ENCODE results near the gene MYG1. TPM values are rescaled to one million over a fixed set of nuclear protein-coding genes. Genes with fewer than 3 reads are reported as not detected.

Gene MYG1
- total and polyA plus RNA-seq, 9 donors = 29.9 to 80.3 (median 57.8) TPM

- no peaks in the 10 kb centered on the region for H3K27me3 ChIP-seq
- no peaks in the 10 kb centered on the region for H3K36me3 ChIP-seq
- TF ChIP-seq POLR2A (IDR thresholded peaks at IDR 0.05) (no peak), EP300 (IDR thresholded peaks at IDR 0.05) (no peak)
- TF ChIP-seq, protein P1, sequence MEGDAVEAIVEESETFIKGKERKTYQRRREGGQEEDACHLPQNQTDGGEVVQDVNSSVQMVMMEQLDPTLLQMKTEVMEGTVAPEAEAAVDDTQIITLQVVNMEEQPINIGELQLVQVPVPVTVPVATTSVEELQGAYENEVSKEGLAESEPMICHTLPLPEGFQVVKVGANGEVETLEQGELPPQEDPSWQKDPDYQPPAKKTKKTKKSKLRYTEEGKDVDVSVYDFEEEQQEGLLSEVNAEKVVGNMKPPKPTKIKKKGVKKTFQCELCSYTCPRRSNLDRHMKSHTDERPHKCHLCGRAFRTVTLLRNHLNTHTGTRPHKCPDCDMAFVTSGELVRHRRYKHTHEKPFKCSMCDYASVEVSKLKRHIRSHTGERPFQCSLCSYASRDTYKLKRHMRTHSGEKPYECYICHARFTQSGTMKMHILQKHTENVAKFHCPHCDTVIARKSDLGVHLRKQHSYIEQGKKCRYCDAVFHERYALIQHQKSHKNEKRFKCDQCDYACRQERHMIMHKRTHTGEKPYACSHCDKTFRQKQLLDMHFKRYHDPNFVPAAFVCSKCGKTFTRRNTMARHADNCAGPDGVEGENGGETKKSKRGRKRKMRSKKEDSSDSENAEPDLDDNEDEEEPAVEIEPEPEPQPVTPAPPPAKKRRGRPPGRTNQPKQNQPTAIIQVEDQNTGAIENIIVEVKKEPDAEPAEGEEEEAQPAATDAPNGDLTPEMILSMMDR (IDR thresholded peaks at IDR 0.05) = no peak
- intact Hi-C loops (cut with DNase I) = no loop called here
- no peaks in the 10 kb centered on the region for H3K4me1 ChIP-seq (ENCODE audit: insufficient read depth)
- H3K4me3 ChIP-seq = no peak overlapping the region
- no peak for DNase-seq
- 74 to 84% (median 76%) methylated on average over 6 of the region's 6 CpGs for WGBS, 3 donors
- H3K9me3 ChIP-seq = no peaks in the 10 kb centered on the region
- H3K27ac ChIP-seq = no peak overlapping the region
Observed at GRCh38 chr12:53259891-53260290, 39.6 kb upstream of the MYG1 start.

GRCh38 chr12:53265783-53266182, 33.7 kb upstream of the MYG1 start:
- Histone ChIP-seq H3K27me3 (no peaks in the 10 kb centered on the region), H3K4me1 (ENCODE audit: insufficient read depth) (peaks cover 5% of the 10 kb centered on the region), H3K4me3 (no peak overlapping the region), H3K27ac (no peak overlapping the region), H3K9me3 (no peaks in the 10 kb centered on the region), H3K36me3 (no peaks in the 10 kb centered on the region)
- 74 to 84% (median 78%) methylated on average over 2 of the region's 2 CpGs for WGBS, 3 donors
- DNase-seq = no peak
- TF ChIP-seq, protein P1 (IDR thresholded peaks at IDR 0.05) = no peak
- TF ChIP-seq EP300 (IDR thresholded peaks at IDR 0.05) = no peak
- TF ChIP-seq POLR2A (IDR thresholded peaks at IDR 0.05) = no peak
- intact Hi-C loops (cut with DNase I) = no loop called here

DNA sequence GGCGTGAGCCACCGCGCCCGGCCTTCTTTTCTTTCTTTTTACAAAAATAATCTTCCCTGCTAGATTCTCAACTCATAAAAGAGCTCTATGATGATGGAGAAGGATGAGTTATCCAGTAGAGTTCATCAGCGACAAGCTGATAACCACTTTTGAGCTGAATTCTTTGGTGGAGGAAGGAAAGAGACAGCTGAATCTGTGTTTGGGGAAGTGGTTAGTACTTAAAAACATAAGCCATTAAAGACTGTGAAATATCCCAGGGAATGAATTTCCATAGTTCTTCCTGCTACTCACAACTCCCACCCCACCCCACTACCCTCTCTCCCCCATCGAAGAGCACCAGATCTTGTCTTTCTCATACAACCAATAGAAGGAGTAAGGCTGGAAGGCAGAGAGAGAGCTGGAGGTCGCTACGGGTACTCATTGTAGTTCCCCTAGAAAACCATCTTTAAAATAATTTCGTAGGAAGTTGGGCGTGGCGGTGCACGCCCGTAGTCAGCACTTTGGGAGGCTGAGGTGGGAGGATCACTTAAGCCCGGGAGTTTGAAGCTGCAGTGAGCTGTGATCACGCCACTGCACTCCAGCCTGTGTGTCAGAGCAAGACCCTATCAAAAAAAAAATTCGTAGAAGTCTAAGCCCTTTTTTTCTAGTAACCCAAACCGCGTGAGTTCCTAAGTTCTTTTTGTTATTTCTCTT, 32.0 kb upstream of the MYG1 start:
- Histone ChIP-seq H3K4me1 (ENCODE audit: insufficient read depth) (peaks cover 5% of the 10 kb centered on the region), H3K9me3 (no peaks in the 10 kb centered on the region), H3K4me3 (peak overlapping the region; percentile 51), H3K27me3 (no peaks in the 10 kb centered on the region), H3K36me3 (no peaks in the 10 kb centered on the region), H3K27ac (no peak overlapping the region)
- DNase-seq = no peak
- TF ChIP-seq POLR2A (IDR thresholded peaks at IDR 0.05) (no peak), EP300 (IDR thresholded peaks at IDR 0.05) (no peak)
- TF ChIP-seq, protein P1 (IDR thresholded peaks at IDR 0.05) = no peak
- intact Hi-C loops (cut with DNase I) = no loop called here
- 45 to 47% (median 46%) methylated on average over 18 of the region's 18 CpGs for WGBS, 3 donors

GRCh38 chr12:53267999-53268629, 31.4 kb upstream of the MYG1 start, which contains the start of gene ESPL1:
Gene ESPL1 (plus strand): TSS chr12:53268299. CDS start chr12:53268767, 468 bp downstream.
- no peaks in the 10 kb centered on the region for H3K36me3 ChIP-seq
- peak within 1 kb of the TSS; percentile 51 for H3K4me3 ChIP-seq
- peaks cover 5% of the 10 kb centered on the region for H3K4me1 ChIP-seq (ENCODE audit: insufficient read depth)
- H3K27me3 ChIP-seq = no peaks in the 10 kb centered on the region
- no peaks in the 10 kb centered on the region for H3K9me3 ChIP-seq
- TF ChIP-seq EP300 (IDR thresholded peaks at IDR 0.05) (no peak), POLR2A (IDR thresholded peaks at IDR 0.05) (no peak)
- TF ChIP-seq, protein P1 (IDR thresholded peaks at IDR 0.05) = peak in 2 of 3 donors; percentile 39 to 50
- no peak within 1 kb of the TSS for H3K27ac ChIP-seq
- DNase-seq = peak; percentile 72 to 85 (median 79)
- 0 to 1% (median 1%) methylated on average over 58 of the region's 58 CpGs for WGBS, 3 donors
- intact Hi-C loops (cut with DNase I) = no loop called here

Data from ovary (tissue), 9 donors.